ENCODE measurements around the gene PLOD1.
"Not testable (repeated sequence)": the region's sequence is repeated elsewhere in the genome, so short reads cannot be mapped to it uniquely, and the experiment has no call there.

The PLOD1 gene

DNA sequence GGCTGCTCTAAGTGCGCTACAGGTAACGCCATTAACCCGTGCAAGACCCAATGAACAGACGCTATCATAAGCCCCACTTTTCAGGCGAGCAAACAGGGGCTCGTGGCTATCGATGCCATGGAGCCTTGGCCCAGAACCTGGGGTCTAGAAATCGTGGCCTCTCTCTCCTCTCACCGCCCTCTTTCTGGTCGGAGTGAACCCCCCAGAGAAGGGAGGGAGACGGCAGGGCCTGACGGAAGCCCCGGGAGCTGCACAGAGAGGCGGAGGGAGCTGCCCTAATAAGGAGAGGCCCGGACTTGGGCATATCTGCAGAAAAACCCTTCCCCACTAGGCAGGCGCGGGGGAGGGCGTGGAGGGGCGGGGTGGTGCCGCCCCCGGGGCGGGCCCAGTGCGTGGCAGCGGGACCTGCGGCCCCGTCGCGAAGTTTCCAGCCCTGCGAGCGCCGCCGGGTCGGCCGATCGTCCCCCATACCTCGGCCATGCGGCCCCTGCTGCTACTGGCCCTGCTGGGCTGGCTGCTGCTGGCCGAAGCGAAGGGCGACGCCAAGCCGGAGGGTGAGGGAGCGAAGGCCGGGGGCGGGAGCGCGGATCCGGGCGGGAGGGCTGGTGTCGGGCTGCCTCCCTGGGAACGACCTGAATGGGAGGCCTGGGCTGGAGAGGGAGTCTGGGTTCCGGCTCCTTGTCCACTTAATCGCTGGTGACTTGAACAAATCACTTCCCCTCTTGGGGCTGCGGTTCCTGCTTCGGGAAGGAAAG is at the start of gene PLOD1:
Gene PLOD1, plus strand, starts transcription at position 416 of the 755 bp plus-strand sequence. Its CDS starts 63 bp downstream, at position 479.
- ATAC-seq (peak; percentile 98), DNase-seq (ENCODE audit: low spot score in 2 of 2) (peak; percentile 62 to 88)
- peaks cover 7% of the 10 kb centered on the region for H3K4me1 Mint-ChIP-seq
- no peaks in the 10 kb centered on the region for H3K9me3 Mint-ChIP-seq
- peak within 1 kb of the TSS; percentile 68 for H3K4me3 Mint-ChIP-seq
- peak within 1 kb of the TSS; percentile 58 for H3K27ac Mint-ChIP-seq
- H3K36me3 Mint-ChIP-seq: no peaks in the 10 kb centered on the region

DNA sequence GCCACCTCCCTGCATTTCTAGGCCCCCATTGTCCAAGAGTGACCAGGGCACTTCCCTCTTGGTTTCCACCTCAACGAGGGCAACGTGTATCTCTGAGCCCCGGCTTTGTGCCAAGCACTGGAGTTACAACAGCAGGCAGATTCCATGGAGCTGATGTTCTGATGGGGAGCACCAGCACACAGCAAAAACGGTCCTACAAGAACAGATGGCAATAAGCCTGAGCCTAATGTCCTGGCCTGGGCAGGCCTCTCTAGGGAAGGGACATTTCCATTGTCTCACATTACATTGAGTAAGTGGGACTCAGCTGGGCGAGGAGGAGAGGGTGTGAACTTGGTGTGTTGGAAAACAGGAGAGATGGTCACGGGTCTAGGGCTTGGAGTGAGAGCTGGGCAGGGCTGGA is 48.6 kb upstream of the PLOD1 start:
- Mint-ChIP-seq H3K4me1 (no peaks in the 10 kb centered on the region), H3K9me3 (no peaks in the 10 kb centered on the region), H3K36me3 (no peaks in the 10 kb centered on the region), H3K27ac (no peak overlapping the region), H3K4me3 (no peak overlapping the region)
- ATAC-seq (no peak), DNase-seq (ENCODE audit: low spot score in 2 of 2) (no peak)

GRCh38 chr1:11886986-11887665 is 47.4 kb upstream of the PLOD1 start:
- Mint-ChIP-seq H3K4me1 (no peaks in the 10 kb centered on the region), H3K36me3 (no peaks in the 10 kb centered on the region), H3K4me3 (no peak overlapping the region), H3K27ac (no peak overlapping the region), H3K9me3 (no peaks in the 10 kb centered on the region)
- no peak for DNase-seq (ENCODE audit: low spot score in 2 of 2)
- ATAC-seq: no peak

DNA sequence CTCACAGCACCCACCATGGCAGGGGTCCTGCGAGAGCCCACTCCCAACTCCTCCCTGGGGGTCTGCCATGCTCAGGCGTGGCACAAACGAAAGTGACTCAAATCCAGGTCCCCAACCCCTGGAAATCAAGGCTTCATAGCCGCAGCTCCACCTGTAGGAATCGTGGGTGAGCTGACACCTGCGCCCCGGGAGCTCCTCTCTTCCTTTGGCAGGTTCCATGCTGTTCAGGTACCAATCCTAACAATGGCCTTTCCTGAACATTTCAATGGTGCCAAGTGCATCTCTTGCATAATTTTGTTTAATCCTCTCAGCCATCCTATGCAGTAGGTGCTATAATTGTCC is 46.9 kb upstream of the PLOD1 start:
- H3K9me3 Mint-ChIP-seq: no peaks in the 10 kb centered on the region
- no peak overlapping the region for H3K27ac Mint-ChIP-seq
- ATAC-seq (no peak), DNase-seq (ENCODE audit: low spot score in 2 of 2) (no peak)
- H3K4me3 Mint-ChIP-seq: no peak overlapping the region
- H3K36me3 Mint-ChIP-seq: no peaks in the 10 kb centered on the region
- no peaks in the 10 kb centered on the region for H3K4me1 Mint-ChIP-seq

GRCh38 chr1:11888206-11888876 is 46.2 kb upstream of the PLOD1 start:
- Mint-ChIP-seq H3K9me3 (no peaks in the 10 kb centered on the region), H3K27ac (no peak overlapping the region), H3K36me3 (no peaks in the 10 kb centered on the region), H3K4me1 (no peaks in the 10 kb centered on the region), H3K4me3 (no peak overlapping the region)
- ATAC-seq (no peak), DNase-seq (ENCODE audit: low spot score in 2 of 2) (no peak)

DNA sequence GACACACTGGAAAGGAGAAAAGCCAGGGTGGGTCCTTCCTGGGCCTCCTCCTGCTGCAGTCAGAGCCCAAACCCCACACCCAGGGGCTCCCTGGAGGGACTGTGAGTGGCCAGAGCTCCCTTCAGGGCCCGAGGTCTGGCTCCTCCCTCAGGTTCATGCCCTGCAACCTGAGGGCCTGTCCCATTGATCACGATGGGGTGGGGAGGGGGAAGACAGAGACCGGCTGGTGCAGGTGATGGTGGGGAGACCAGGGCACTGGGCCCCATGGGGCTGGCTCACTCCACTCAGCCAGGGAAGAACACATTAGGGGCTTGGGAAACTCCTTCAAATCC is 45.7 kb upstream of the PLOD1 start:
- no peaks in the 10 kb centered on the region for H3K36me3 Mint-ChIP-seq

DNA sequence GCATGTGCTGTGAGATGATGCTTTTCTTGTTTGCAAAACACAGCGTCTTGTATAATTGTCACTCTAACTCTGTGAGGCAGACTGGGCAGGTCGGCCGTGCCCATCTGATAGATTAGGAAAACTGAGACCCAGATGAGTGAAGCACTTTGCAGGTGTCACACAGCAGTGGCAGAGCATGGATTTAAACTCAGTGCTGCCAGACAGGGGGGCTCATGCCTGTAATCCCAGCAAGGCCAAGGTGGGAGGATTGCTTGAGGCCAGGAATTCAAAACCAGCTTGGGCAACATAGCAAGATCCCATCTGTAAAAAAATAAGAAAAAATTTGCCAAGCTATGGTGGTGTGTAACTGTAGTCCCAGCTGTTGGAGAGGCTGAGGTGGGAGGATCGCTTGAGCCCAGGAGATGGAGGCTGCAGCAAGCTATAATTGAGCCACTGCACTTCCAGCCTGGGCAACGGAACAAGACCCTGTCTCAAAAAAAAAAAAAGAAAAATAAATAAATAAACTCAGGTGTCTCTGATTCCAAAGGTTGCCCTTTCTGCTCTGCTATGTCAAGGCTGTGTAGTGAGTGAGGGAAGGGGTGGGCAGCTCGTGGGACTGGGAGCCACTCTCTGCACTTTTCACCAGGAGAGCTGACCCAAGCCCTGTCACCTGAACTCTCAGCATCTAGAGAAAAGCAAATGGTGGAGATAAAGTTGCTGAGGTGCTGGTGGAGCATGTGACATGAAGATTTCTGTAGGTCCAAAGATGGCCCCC is 42.9 kb upstream of the PLOD1 start:
- no peak overlapping the region for H3K27ac Mint-ChIP-seq
- peaks cover 6% of the 10 kb centered on the region for H3K4me1 Mint-ChIP-seq
- ATAC-seq: no peak

More for the DNA sequence above, 45.7 kb upstream of the PLOD1 start:
- no peak overlapping the region for H3K27ac Mint-ChIP-seq
- ATAC-seq: no peak
- H3K4me3 Mint-ChIP-seq: no peak overlapping the region
- H3K4me1 Mint-ChIP-seq: peaks cover 2% of the 10 kb centered on the region
- H3K9me3 Mint-ChIP-seq: no peaks in the 10 kb centered on the region
- DNase-seq (ENCODE audit: low spot score in 2 of 2): no peak

DNA sequence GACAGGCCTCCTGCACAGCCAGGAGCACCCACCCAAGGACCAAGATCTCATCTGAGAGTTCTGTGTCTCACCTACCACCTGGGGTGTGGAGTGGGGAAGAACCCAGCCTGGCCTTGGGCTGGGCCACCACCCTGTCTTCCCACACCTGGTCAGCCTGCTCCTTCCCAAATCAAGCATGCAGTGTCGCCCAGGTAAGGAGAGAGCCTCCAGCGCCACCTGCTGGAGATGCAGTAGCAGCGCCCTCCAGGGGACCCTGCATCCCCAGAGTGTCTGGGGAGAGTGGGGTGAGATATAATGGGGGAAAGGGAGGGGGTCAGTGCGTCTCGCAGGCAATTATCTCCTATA is 40.6 kb upstream of the PLOD1 start:
- Mint-ChIP-seq H3K9me3 (no peaks in the 10 kb centered on the region), H3K36me3 (no peaks in the 10 kb centered on the region), H3K4me3 (no peak overlapping the region), H3K27ac (no peak overlapping the region), H3K4me1 (peaks cover 6% of the 10 kb centered on the region)
- DNase-seq (ENCODE audit: low spot score in 2 of 2) (peak; percentile 71 to 84), ATAC-seq (peak; percentile 83)

More for the DNA sequence above, 42.9 kb upstream of the PLOD1 start:
- no peak overlapping the region for H3K4me3 Mint-ChIP-seq
- no peak for DNase-seq (ENCODE audit: low spot score in 2 of 2)
- no peaks in the 10 kb centered on the region for H3K36me3 Mint-ChIP-seq
- H3K9me3 Mint-ChIP-seq: no peaks in the 10 kb centered on the region

DNA sequence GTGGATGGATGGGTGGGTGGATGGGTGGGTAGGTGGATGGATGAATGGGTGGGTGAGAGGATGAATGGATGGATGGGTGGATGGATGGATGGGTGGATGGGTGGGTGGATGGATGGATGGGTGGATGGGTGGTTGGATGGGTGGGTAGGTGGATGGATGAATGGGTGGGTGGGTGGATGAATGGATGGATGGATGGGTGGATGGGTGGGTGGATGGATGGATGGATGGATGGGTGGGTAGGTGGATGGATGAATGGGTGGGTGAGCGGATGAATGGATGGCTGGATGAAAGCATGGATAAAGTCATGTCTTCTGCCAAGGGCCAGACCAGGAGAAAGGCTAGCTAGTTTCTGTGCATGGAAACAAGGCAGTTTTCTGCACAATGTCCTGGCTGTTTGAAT is 40.0 kb upstream of the PLOD1 start:
- DNase-seq (ENCODE audit: low spot score in 2 of 2); ATAC-seq: not testable (repeated sequence)

DNA sequence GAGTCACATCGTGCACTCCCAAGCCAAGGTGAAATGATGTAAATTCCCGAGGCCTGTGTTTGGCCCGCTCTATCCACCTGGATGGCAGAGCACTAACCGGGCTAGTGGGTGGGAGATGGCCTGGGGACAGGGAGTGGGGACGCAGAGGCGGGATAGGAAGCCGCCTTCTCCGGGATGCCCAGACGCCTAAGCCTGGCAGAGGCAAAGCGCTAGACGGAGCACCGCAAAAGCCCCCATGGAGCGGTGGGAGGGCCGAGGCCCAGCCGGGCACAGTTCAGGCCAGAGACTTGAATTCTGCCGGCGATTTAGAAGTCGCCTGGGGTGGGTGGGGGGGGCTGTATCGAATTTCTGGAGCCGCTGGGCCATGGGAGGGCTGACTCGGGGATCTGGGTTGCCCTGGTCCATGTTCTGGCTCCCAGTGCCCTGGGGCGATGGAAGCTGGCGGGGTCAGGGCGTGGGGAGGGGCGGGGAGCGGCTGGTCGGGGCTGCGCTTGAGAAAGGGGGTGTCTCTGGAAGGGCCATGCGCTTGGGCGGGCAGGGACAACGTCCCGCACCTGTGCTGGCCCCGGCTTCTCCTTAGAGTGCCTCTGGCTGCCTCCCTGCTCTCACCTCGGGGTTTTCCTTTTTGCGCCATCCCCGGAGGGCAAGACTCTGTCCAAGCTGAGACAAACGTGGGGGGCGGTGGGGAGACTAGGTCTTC is 36.3 kb upstream of the PLOD1 start:
- Mint-ChIP-seq H3K27ac (no peak overlapping the region), H3K36me3 (no peaks in the 10 kb centered on the region), H3K9me3 (no peaks in the 10 kb centered on the region), H3K4me3 (no peak overlapping the region), H3K4me1 (peaks cover 6% of the 10 kb centered on the region)
- ATAC-seq (no peak), DNase-seq (ENCODE audit: low spot score in 2 of 2) (no peak)

More for the DNA sequence above, 40.0 kb upstream of the PLOD1 start:
- H3K27ac Mint-ChIP-seq, H3K9me3 Mint-ChIP-seq, H3K4me1 Mint-ChIP-seq, H3K4me3 Mint-ChIP-seq, H3K36me3 Mint-ChIP-seq: not testable (repeated sequence)

DNA sequence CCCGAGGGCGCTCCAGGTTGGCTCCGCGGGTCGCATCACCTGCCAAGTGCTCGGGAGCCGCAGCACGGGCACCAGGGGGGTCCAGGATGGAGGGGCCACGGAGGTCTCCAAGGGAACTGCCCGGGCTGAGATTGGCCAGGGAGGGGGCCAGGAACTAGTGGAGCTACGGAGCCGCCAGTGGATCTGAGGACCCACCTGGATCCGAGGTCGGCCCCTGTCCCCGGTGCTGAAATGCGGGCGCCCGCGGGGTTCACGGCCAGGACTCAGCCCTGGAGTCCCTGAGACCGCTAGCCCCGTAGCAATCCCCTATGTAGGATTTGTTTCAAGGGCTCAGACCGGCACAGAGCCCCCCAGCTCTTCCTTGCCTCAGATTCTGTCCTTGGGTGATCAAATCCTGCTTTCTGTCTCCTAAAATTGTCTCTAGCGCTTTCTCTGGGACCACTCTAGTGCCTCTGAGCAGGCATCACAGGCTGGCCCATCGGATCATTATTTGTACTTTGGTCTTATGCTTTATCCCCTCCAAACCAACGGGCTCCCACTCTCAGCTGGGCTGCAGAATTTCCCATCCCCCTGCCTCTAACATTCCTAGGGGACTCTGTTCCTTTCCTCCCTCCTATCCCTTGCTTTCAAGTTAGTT is 35.6 kb upstream of the PLOD1 start:
- Mint-ChIP-seq H3K4me1 (peaks cover 3% of the 10 kb centered on the region), H3K27ac (no peak overlapping the region), H3K9me3 (no peaks in the 10 kb centered on the region), H3K36me3 (no peaks in the 10 kb centered on the region), H3K4me3 (no peak overlapping the region)
- DNase-seq (ENCODE audit: low spot score in 2 of 2) (no peak), ATAC-seq (peak; percentile 28)

GRCh38 chr1:11901446-11901845 is 33.1 kb upstream of the PLOD1 start:
- H3K27ac Mint-ChIP-seq; H3K4me3 Mint-ChIP-seq; H3K36me3 Mint-ChIP-seq; DNase-seq (ENCODE audit: low spot score in 2 of 2); ATAC-seq; H3K9me3 Mint-ChIP-seq: not testable (repeated sequence)
- H3K4me1 Mint-ChIP-seq: peaks cover 11% of the 10 kb centered on the region

- DNase-seq (ENCODE audit: low spot score in 2 of 2) (no peak), ATAC-seq (no peak)
- Mint-ChIP-seq H3K4me3 (no peak overlapping the region), H3K36me3 (peaks cover 24% of the 10 kb centered on the region), H3K9me3 (no peaks in the 10 kb centered on the region), H3K4me1 (peaks cover 28% of the 10 kb centered on the region), H3K27ac (no peak overlapping the region)
Observed at GRCh38 chr1:11903210-11903609, 31.3 kb upstream of the PLOD1 start.

GRCh38 chr1:11904156-11904555 is 30.4 kb upstream of the PLOD1 start:
- DNase-seq (ENCODE audit: low spot score in 2 of 2); H3K9me3 Mint-ChIP-seq; H3K27ac Mint-ChIP-seq; H3K4me3 Mint-ChIP-seq; ATAC-seq: not testable (repeated sequence)
- Mint-ChIP-seq H3K4me1 (peaks cover 37% of the 10 kb centered on the region), H3K36me3 (peaks cover 33% of the 10 kb centered on the region)
